ENCODE data around the gene TBX2. TPM values are rescaled to one million over a fixed set of nuclear protein-coding genes. Genes with fewer than 3 reads are reported as not detected.

The TBX2 gene
- polyA plus RNA-seq, 1 donor (not counting 4 experiments of a cell fraction or from before 2014, with no cell fraction given) = not detected

- Histone ChIP-seq H3K9me3 (ENCODE audit: control insufficient read depth, low read depth, low read length) (no peaks in the 10 kb centered on the region), H4K20me1 (ENCODE audit: control insufficient read depth, extremely low read depth, insufficient read depth, low read length) (no peaks in the 10 kb centered on the region), H3K4me3 (ENCODE audit: control insufficient read depth in 2 of 3, extremely low read depth in 1 of 3, insufficient read depth in 2 of 3, low read depth in 1 of 3, low read length in 3 of 3) (no peak overlapping the region), H3K9me1 (ENCODE audit: control insufficient read depth, extremely low read depth, insufficient read depth, low read length) (no peaks in the 10 kb centered on the region), H3K9ac (ENCODE audit: control insufficient read depth, extremely low read depth, insufficient read depth, low read length) (no peak overlapping the region), H3K36me3 (ENCODE audit: control insufficient read depth in 2 of 2, extremely low read depth in 1 of 2, insufficient read depth in 2 of 2, low read length in 2 of 2) (no peaks in the 10 kb centered on the region), H3K4me2 (ENCODE audit: control insufficient read depth, extremely low read depth, insufficient read depth, low read depth, low read length) (no peak overlapping the region), H3K4me1 (ENCODE audit: control insufficient read depth, extremely low read depth, insufficient read depth, low read length) (no peaks in the 10 kb centered on the region), H3K27ac (ENCODE audit: control insufficient read depth, insufficient read depth, low read length) (no peak overlapping the region), H2AFZ (ENCODE audit: control insufficient read depth, low read length) (no peak overlapping the region), H3K79me2 (ENCODE audit: control insufficient read depth, insufficient read depth, low read length) (no peaks in the 10 kb centered on the region), H3K27me3 (ENCODE audit: control insufficient read depth, extremely low read depth, insufficient read depth, low read length) (peaks cover 5% of the 10 kb centered on the region)
- FAIRE-seq = no peak
- dilution Hi-C loops (cut with MboI; ENCODE audit: extremely low pct_ligation_motif_present, low sequenced_read_pairs) = no loop called here
- TF ChIP-seq CTCF (optimal IDR thresholded peaks at IDR 0.05 in 1 of 3, IDR thresholded peaks at IDR 0.05 in 1 of 3, conservative IDR thresholded peaks at IDR 0.05 in 1 of 3; ENCODE audit: extremely low read depth in 1 of 3, insufficient read depth in 2 of 3, low read length in 3 of 3) (no peak), EZH2 (IDR thresholded peaks at IDR 0.05; ENCODE audit: low read length) (no peak)
- DNase-seq (ENCODE audit: low read depth, low spot score) = no peak
Observed at GRCh38 chr17:61415374-61416210, 15.9 kb downstream of the TBX2 start.

GRCh38 chr17:61416211-61416539 lies 16.5 kb downstream of the TBX2 start:
- dilution Hi-C loops (cut with MboI; ENCODE audit: extremely low pct_ligation_motif_present, low sequenced_read_pairs) = no loop called here
- no peak for DNase-seq (ENCODE audit: low read depth, low spot score)
- H2AFZ ChIP-seq (ENCODE audit: control insufficient read depth, low read length) = no peak overlapping the region
- H3K27ac ChIP-seq (ENCODE audit: control insufficient read depth, insufficient read depth, low read length) = no peak overlapping the region
- no peaks in the 10 kb centered on the region for H3K36me3 ChIP-seq (ENCODE audit: control insufficient read depth in 2 of 2, extremely low read depth in 1 of 2, insufficient read depth in 2 of 2, low read length in 2 of 2)
- H3K9me1 ChIP-seq (ENCODE audit: control insufficient read depth, extremely low read depth, insufficient read depth, low read length) = no peaks in the 10 kb centered on the region
- TF ChIP-seq CTCF (optimal IDR thresholded peaks at IDR 0.05 in 1 of 3, IDR thresholded peaks at IDR 0.05 in 1 of 3, conservative IDR thresholded peaks at IDR 0.05 in 1 of 3; ENCODE audit: extremely low read depth in 1 of 3, insufficient read depth in 2 of 3, low read length in 3 of 3) = no peak
- no peak for TF ChIP-seq EZH2 (IDR thresholded peaks at IDR 0.05; ENCODE audit: low read length)
- no peaks in the 10 kb centered on the region for H4K20me1 ChIP-seq (ENCODE audit: control insufficient read depth, extremely low read depth, insufficient read depth, low read length)
- no peak overlapping the region for H3K9ac ChIP-seq (ENCODE audit: control insufficient read depth, extremely low read depth, insufficient read depth, low read length)
- H3K27me3 ChIP-seq (ENCODE audit: control insufficient read depth, extremely low read depth, insufficient read depth, low read length) = peaks cover 2% of the 10 kb centered on the region
- H3K9me3 ChIP-seq (ENCODE audit: control insufficient read depth, low read depth, low read length) = no peaks in the 10 kb centered on the region
- H3K4me2 ChIP-seq (ENCODE audit: control insufficient read depth, extremely low read depth, insufficient read depth, low read depth, low read length) = no peak overlapping the region
- FAIRE-seq = no peak
- no peaks in the 10 kb centered on the region for H3K4me1 ChIP-seq (ENCODE audit: control insufficient read depth, extremely low read depth, insufficient read depth, low read length)
- no peaks in the 10 kb centered on the region for H3K79me2 ChIP-seq (ENCODE audit: control insufficient read depth, insufficient read depth, low read length)
- H3K4me3 ChIP-seq (ENCODE audit: control insufficient read depth in 2 of 3, extremely low read depth in 1 of 3, insufficient read depth in 2 of 3, low read depth in 1 of 3, low read length in 3 of 3) = no peak overlapping the region

All from keratinocyte (primary cell).